22Rv1 (cell line): ENCODE results near the gene SVOPL.

Experiments
- ZFX ChIP-seq: fragments of 450-650 bp; IDR thresholded peaks from 2 replicates; pipeline ENCODE4 v1.6.1; 2017; ENCODE audit warnings: antibody characterized with exemption, borderline replicate concordance
- TF ChIP-seq, protein P1 (sequence below): fragments of 450-650 bp; IDR thresholded peaks from 2 replicates; pipeline ENCODE4 v1.5.1; 2017; ENCODE audit warnings: mild to moderate bottlenecking

GRCh38 chr7:138679793-138680192 is 21.4 kb downstream of the SVOPL start:
- TF ChIP-seq, protein P1, sequence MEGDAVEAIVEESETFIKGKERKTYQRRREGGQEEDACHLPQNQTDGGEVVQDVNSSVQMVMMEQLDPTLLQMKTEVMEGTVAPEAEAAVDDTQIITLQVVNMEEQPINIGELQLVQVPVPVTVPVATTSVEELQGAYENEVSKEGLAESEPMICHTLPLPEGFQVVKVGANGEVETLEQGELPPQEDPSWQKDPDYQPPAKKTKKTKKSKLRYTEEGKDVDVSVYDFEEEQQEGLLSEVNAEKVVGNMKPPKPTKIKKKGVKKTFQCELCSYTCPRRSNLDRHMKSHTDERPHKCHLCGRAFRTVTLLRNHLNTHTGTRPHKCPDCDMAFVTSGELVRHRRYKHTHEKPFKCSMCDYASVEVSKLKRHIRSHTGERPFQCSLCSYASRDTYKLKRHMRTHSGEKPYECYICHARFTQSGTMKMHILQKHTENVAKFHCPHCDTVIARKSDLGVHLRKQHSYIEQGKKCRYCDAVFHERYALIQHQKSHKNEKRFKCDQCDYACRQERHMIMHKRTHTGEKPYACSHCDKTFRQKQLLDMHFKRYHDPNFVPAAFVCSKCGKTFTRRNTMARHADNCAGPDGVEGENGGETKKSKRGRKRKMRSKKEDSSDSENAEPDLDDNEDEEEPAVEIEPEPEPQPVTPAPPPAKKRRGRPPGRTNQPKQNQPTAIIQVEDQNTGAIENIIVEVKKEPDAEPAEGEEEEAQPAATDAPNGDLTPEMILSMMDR: no peak
- no peak for TF ChIP-seq ZFX
